VCaP (cell line): Measurements from ENCODE around the gene NOP53.
A peak's percentile ranks its signal among the peaks of the same experiment; 100 is the strongest.
"Not testable (repeated sequence)": the region's sequence is repeated elsewhere in the genome, so short reads cannot be mapped to it uniquely, and the experiment has no call there.

Experiments
- H3K27ac ChIP-seq: fragments of 450-650 bp; 2 replicates; pipeline ENCODE4 v1.5.1; 2017
- TF ChIP-seq, protein P1 (sequence below): fragments of 450-650 bp; conservative IDR thresholded peaks from 2 replicates; pipeline ENCODE4 v1.5.1; 2017; ENCODE audit warnings: mild to moderate bottlenecking, moderate library complexity

Gene NOP53

DNA sequence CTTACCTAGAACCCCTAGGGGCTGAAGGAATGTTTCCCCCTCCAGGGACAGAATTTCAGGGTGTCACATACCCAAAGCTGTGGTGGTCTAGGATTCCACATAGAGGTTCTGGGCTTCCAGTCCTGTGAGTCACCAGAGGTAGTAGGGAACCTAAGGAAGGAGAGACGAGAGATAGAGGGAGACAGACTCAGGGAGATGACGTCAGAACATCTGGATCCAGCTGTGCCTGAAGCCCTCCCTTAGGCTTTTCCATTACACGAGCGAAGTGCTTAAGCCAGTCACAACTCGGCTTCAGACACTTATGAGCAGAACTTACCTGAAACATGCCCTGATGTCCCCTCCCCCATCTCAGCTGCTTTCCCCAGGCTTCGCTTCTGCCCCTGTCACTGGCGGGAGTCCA lies 21.3 kb downstream of the NOP53 start:
- TF ChIP-seq, protein P1, sequence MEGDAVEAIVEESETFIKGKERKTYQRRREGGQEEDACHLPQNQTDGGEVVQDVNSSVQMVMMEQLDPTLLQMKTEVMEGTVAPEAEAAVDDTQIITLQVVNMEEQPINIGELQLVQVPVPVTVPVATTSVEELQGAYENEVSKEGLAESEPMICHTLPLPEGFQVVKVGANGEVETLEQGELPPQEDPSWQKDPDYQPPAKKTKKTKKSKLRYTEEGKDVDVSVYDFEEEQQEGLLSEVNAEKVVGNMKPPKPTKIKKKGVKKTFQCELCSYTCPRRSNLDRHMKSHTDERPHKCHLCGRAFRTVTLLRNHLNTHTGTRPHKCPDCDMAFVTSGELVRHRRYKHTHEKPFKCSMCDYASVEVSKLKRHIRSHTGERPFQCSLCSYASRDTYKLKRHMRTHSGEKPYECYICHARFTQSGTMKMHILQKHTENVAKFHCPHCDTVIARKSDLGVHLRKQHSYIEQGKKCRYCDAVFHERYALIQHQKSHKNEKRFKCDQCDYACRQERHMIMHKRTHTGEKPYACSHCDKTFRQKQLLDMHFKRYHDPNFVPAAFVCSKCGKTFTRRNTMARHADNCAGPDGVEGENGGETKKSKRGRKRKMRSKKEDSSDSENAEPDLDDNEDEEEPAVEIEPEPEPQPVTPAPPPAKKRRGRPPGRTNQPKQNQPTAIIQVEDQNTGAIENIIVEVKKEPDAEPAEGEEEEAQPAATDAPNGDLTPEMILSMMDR = no peak
- H3K27ac ChIP-seq = no peak overlapping the region

DNA sequence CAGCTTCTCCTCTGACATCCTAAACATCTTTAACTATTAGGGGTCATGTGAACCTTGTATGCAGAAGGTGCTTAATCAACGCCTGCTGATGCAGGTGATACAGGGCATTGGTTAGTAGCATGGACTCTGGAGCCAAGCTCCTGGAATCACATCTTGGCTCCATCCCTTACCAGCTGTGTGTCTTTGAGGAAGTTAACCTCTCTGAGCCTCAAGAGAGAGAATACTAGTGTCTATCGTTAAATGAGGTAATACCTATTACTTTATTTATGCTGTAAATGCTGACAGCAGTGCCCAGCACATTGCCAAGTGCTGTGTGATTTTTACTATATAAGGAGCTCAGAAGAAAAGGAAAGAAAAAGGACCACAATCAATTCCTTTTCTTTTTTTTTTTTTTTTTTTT lies 22.0 kb downstream of the NOP53 start:
- no peak overlapping the region for H3K27ac ChIP-seq
- TF ChIP-seq, protein P1 = no peak

DNA sequence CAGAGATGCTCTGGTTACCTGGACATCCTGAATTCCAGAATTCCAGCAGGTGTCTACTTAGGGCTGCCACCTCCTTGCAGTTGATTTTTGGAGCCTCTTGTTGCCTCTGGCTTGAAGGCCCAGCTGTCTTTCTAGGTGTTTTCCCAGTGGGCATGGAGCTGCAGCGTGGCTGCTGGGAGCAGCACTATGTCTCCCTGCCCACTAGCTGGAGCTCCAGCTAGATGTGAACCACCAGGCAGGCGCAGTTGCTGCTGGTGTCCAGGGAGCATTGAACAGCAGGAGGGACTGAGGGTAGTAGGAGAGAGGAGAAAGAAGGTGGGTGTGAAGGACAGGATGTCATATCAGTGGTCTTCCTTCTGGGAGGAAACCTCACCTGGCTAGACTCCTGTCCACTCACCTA lies 23.3 kb downstream of the NOP53 start:
- TF ChIP-seq, protein P1 = no peak
- H3K27ac ChIP-seq = no peak overlapping the region

DNA sequence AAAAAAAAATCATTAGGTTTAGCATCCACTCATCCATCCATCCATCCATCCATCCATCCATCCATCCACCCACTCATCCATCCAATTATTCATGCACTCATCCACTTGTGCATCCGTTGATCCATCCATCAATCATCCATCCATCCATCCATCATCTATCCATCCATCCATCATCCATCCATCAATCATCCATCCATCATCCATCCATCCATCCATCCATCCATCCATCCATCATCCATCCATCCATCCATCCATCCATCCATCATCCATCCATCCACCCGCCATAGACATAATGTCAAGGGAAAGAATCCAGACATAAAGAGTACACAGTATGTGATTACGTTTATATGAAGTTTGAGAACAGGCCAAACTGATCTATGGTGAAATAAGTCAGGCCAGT lies 24.2 kb downstream of the NOP53 start:
- TF ChIP-seq, protein P1 = no peak
- H3K27ac ChIP-seq = no peak overlapping the region

DNA sequence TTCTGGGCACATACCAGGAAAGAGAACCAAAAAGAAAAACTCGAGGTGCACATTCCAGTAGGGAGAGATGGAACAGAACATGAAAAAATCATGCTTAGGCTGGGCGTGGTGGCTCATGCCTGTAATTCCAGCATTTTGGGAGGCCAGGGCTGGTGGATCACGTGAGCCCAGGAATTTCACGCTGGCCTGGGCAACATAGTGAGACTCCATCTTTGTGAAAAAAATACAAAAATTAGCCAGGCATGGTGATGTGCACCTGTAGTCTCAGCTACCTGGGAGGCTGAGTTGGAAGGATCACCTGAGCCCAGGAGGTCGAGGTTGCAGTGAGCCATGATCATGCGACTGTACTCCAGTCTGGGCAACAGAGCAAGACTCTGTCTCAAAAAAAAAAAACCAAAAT lies 25.9 kb downstream of the NOP53 start:
- not testable (repeated sequence) for H3K27ac ChIP-seq

DNA sequence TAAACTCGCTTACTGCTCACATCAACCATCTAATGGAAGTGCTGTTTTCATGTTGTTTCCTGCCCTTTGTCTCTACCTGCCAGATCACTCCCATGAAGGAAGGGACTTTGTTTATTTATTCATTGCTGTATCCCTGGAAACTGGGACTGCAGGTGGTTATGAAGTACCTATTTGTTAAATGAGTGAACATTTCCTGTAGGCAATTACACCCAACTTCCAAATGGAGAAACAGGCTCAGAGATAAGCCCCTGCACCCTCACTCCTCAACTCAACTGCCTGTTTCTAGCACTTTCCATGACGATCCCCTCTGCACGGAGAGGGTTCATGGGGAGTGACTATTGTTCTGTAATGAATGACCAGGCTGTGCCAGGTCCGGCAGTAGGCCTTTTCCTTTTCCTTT lies 31.2 kb downstream of the NOP53 start:
- TF ChIP-seq, protein P1 = no peak
- H3K27ac ChIP-seq = peak overlapping the region; percentile 18; the same call in 1 of the 2 replicates

DNA sequence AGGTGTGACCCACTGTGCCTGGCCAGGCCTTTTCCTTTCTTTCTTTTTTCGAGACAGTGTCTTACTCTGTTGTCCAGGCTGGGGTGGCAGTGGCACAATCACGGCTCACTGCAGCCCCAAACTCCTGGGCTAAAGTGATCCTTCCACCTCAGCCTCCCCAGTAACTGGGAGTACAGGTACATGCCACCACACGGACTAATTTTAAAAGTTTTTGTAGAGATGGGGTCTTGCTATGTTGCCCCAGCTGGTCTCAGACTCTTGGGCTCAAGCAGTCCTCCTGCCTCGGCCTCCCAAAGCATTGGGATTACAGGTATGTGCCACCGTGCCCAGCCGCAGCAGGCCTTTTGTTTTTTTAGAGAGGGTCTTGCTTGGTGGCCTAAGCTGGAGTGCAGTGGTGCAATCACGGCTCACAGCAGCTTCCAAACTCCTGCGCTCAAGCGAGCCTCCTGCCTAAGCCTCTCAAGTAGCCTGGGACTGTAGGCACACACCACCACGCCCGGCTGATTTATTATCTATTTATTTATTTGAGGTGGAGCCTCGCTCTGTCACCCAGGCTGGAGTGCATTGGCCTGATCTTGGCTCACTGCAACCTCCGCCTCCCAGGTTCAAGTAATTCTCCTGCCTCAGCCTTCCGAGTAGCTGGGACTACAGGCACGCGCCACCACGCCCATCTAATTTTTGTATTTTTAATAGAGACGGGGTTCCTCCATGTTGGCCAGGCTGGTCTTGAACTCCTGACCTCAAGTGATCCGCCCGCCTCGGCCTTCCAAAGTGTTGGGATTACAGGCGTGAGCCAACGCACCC lies 32.1 kb downstream of the NOP53 start:
- peak overlapping the region; percentile 99 for H3K27ac ChIP-seq

DNA sequence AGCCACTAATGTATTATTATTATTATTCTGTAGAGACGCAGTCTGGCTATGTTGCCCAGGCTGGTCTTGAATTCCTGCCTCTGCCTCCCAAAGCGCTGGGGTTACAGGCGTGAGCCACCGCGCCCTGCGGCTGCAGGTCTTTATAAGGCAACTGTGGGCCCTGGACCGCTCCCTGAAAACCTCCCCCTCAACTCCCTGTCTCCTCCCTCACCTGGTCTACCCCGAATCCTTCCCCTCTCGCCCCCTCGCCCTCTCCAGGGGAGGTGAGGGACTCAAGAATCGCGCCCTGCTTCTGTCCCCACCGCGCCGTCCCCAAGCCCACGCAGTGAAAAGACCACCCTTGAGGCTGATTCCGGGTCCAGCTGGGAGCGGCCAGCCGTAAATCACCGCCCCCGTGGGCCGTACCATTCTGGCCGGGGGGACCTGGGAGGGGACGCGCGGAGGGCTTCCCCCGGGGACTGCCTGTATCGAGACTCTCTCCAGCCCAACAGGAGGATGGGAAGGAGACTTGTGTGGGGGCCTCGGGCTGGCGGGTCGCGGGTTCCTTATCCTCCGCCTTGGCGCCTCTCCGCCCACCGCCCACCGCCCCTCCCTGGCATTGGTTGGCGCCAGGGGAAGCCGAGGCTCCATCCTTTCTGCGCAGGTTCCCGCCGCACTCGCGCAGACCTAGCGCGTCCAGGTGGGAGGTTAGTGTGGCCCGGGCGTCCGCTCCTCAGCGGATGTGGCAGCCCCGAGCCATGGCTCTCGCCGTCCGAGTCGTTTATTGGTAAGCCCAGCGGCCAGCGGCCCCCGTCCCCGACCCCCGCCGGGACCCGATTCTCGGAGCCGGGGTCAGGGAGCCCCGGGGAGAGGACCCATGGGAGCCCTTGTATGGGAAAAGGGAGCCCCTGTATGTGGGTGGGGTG lies 33.0 kb downstream of the NOP53 start, which contains the start of gene SELENOW:
Gene SELENOW (plus strand): TSS at position 655 of the 905 bp plus-strand sequence. CDS start 83 bp downstream, at position 738.
- peak within 1 kb of the TSS; percentile 99 for H3K27ac ChIP-seq
- TF ChIP-seq, protein P1 = no peak
